Stomach smooth muscle (tissue), 2 donors: ENCODE data around the gene RLN3.

Experiments used
- H3K27ac ChIP-seq: one replicate; pipeline ENCODE4 v1.7.0; 2013; ENCODE audit warnings: mild to moderate bottlenecking, low read length, inconsistent platforms
- H3K27me3 ChIP-seq, 2 donors: one replicate each; pipeline ENCODE4 v1.7.0; 2013; ENCODE audit warnings: low read length in 2 of 2; ENCODE audit not compliant: insufficient read depth in 2 of 2, control insufficient read depth in 1 of 2
- H3K36me3 ChIP-seq, 2 donors: one replicate each; pipeline ENCODE4 v1.7.0; 2013; ENCODE audit warnings: low read length in 2 of 2; ENCODE audit not compliant: control insufficient read depth in 2 of 2, insufficient read depth in 2 of 2
- H3K4me1 ChIP-seq: one replicate; pipeline ENCODE4 v1.7.0; 2013; ENCODE audit warnings: low read length; ENCODE audit not compliant: control insufficient read depth, insufficient read depth
- H3K4me3 ChIP-seq, 2 donors: one replicate each; pipeline ENCODE4 v1.7.0; 2013; ENCODE audit warnings: low read length in 2 of 2
- H3K9ac ChIP-seq, 2 donors: one replicate each; pipeline ENCODE4 v1.7.0; 2013; ENCODE audit warnings: low read length in 2 of 2, mild to moderate bottlenecking in 1 of 2
- H3K9me3 ChIP-seq, 2 donors: one replicate each; pipeline ENCODE4 v1.7.0; 2013; ENCODE audit warnings: low read length in 2 of 2; ENCODE audit not compliant: control insufficient read depth in 2 of 2
- donor health status: healthy.
- donor health status: Pancreatic carcinoma.

Gene RLN3

DNA sequence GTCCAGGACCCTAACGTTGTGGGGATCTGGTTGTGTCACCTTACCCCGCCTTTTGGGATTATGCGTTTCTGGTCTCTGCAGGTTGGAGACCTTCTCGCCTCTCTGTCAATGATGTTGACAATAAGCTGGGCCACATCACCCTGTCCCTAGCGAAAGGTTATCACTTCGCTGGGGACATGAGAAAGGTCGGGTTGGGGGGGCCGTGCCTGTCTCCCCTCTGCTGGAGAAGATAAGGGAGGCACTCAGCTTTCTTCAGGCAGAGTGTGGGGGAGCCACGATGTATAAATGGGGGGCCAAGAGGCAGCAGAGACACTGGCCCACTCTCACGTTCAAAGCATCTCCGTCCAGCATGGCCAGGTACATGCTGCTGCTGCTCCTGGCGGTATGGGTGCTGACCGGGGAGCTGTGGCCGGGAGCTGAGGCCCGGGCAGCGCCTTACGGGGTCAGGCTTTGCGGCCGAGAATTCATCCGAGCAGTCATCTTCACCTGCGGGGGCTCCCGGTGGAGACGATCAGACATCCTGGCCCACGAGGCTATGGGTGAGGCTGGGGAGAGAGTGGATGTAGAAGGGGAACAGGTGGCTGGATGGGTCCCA is at the start of gene RLN3:
TSS of gene RLN3 (plus strand) at position 293 of the 595 bp plus-strand sequence. CDS start at position 350, 57 bp downstream.
- Histone ChIP-seq H3K27ac (no peak within 1 kb of the TSS), H3K9me3 (no peaks in the 10 kb centered on the region), H3K4me3 (no peak within 1 kb of the TSS), H3K9ac (no peak within 1 kb of the TSS), H3K27me3 (peaks cover 15% of the 10 kb centered on the region in 2 donors), H3K4me1 (peaks cover 10% of the 10 kb centered on the region), H3K36me3 (no peaks in the 10 kb centered on the region)

- Histone ChIP-seq H3K27ac (peak overlapping the region; percentile 24), H3K9me3 (no peaks in the 10 kb centered on the region), H3K27me3 (no peaks in the 10 kb centered on the region), H3K4me1 (peaks cover 13% of the 10 kb centered on the region), H3K36me3 (peaks cover 0 to 4% of the 10 kb centered on the region in 2 donors), H3K9ac (peak overlapping the region; percentile 36 to 53), H3K4me3 (peak overlapping the region; percentile 53 to 69)
Observed at GRCh38 chr19:13978351-13979243, 49.4 kb upstream of the RLN3 start.

DNA sequence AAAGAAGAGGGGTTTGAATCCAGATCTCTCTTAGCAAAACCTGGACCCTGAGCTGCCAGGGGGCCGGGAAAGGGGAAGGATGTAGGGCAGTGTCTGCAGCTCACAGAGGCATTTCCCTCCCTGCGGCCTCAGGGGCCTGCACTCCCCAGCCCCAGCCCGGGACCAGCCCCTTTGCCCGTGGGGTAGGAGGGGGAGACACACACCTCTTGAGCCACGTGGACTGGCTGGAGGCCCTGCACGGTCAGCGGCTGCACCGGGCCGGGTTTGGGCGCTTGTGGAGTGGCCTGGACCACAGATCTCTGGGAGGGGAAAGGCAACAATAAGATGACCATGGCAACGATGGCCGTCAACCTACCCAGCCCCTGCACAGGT is 48.7 kb upstream of the RLN3 start:
- Histone ChIP-seq H3K4me1 (peaks cover 13% of the 10 kb centered on the region), H3K9me3 (no peaks in the 10 kb centered on the region), H3K9ac (peak overlapping the region; percentile 36 to 53), H3K36me3 (peaks cover 0 to 2% of the 10 kb centered on the region in 2 donors), H3K27ac (no peak overlapping the region), H3K4me3 (peak overlapping the region; percentile 53 to 69), H3K27me3 (no peaks in the 10 kb centered on the region)

DNA sequence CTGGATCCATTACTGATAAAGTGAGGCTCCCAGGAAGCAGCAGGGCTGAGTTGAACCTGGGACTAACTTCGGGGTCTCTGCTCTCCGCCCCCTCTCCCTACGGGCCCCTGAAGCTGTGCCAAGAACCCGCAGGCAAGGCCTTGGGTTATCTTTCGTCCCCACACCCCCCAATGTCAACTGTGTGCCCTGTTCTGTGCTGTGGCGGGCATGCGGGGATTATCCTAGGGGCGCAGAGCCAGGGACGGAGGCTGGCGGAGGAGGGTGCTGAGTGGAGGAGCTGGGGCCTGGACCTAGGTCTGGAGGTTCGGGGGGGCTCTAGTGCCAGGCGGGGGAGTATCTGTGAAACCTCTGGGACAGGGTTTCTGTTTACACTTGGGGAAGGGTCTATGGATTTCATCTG is 48.3 kb upstream of the RLN3 start:
- H3K27me3 ChIP-seq, result no peaks in the 10 kb centered on the region
- no peak overlapping the region for H3K9ac ChIP-seq
- H3K36me3 ChIP-seq, result peaks cover 0 to 2% of the 10 kb centered on the region in 2 donors
- H3K4me3 ChIP-seq, result no peak overlapping the region
- H3K27ac ChIP-seq, result no peak overlapping the region
- no peaks in the 10 kb centered on the region for H3K9me3 ChIP-seq
- peaks cover 13% of the 10 kb centered on the region for H3K4me1 ChIP-seq

DNA sequence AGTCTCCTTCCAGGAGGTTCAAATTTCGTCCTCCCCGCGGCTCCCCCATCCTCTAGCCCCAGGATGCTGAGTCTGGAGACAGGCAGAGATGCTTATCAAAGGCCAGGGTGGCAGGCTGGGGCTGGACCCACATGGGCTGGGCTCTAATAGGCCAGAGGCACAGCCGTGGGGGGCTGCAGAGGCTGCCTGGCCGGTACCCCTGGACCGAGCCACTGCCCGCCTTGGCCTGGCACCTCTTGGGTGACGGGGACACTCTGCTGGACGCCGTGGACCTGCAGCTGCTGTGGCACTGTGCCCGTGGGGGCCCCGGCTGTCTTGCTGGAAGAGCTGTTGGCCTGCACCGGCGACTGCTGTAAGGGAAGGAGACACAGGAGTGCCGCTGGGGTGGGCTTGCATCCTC is 47.6 kb upstream of the RLN3 start:
- Histone ChIP-seq H3K4me1 (peaks cover 13% of the 10 kb centered on the region), H3K4me3 (no peak overlapping the region), H3K9me3 (no peaks in the 10 kb centered on the region), H3K27ac (no peak overlapping the region), H3K9ac (no peak overlapping the region), H3K36me3 (peaks cover 0 to 2% of the 10 kb centered on the region in 2 donors), H3K27me3 (no peaks in the 10 kb centered on the region)

DNA sequence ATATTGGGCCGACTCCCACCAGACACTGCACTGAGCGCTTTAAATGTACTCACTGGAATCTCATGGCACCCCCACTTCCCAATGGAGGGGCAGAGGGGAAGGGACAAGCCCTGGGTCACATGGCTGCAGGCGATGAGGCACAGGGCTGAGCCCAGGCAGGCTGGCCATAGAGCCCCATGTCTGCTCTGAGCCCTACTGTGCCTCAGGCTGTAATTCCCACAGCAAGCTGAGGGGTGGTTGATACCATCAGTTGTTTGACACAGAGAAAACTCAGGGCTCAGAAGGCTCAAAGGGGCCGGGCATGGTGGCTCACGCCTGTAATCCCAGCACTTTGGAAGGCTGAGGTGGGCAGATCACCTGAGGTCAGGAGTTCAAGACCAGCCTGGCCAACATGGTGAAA is 46.9 kb upstream of the RLN3 start:
- Histone ChIP-seq H3K27me3 (no peaks in the 10 kb centered on the region), H3K9ac (no peak overlapping the region)

DNA sequence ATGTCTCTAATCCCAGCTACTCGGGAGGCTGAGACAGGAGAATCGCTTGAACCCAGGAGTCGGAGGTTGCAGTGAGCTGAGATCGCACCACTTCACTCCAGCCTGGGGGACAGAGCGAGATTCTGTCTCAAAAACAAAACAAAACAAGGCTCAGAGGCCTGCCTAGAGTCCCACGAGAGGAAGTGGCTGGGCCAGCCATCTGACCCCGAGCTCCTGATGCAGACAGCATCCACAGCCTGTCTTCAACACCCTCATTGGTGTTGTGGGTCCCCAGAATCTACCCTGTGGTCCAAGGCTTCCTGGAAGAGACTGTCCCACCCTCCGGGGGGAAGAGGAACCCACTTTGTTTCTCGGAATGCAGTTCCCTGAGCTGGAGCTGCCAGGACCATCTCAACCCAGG is 46.5 kb upstream of the RLN3 start:
- Histone ChIP-seq H3K27ac (no peak overlapping the region), H3K36me3 (peaks cover 0 to 2% of the 10 kb centered on the region in 2 donors), H3K4me3 (no peak overlapping the region), H3K4me1 (peaks cover 22% of the 10 kb centered on the region), H3K9me3 (no peaks in the 10 kb centered on the region), H3K9ac (no peak overlapping the region), H3K27me3 (no peaks in the 10 kb centered on the region)

More for the DNA sequence above, 46.9 kb upstream of the RLN3 start:
- Histone ChIP-seq H3K4me3 (no peak overlapping the region), H3K9me3 (no peaks in the 10 kb centered on the region), H3K27ac (no peak overlapping the region), H3K4me1 (peaks cover 18% of the 10 kb centered on the region), H3K36me3 (peaks cover 0 to 2% of the 10 kb centered on the region in 2 donors)

DNA sequence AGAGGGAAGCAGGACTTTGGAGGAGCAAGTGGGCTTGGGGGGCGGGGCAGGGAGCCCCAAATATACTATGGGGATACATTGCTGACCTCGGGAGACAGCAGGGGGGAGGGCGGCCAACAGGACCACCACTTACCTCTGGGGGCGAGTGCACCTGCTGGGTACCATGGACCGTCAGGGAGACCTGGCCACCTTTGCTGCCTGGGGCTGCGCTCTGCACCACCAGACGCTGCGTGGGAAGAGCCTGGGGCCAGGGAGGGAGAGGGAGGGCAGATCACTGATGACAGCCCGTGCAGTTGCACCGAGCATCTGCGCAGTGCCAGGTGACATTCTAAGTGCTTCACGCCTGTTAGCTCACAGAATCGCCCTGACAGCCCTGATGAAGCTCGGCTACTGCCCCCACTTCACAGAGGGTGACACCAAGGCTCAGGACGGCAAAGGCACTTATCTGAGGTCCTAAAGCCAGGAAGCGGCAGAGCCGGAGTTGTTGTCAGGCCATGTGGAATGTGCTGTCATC is 45.9 kb upstream of the RLN3 start:
- Histone ChIP-seq H3K27ac (no peak overlapping the region), H3K4me3 (no peak overlapping the region), H3K9me3 (no peaks in the 10 kb centered on the region), H3K36me3 (peaks cover 0 to 2% of the 10 kb centered on the region in 2 donors), H3K27me3 (no peaks in the 10 kb centered on the region), H3K4me1 (peaks cover 28% of the 10 kb centered on the region), H3K9ac (no peak overlapping the region)

GRCh38 chr19:13982773-13983172 is 45.2 kb upstream of the RLN3 start:
- Histone ChIP-seq H3K27ac (no peak overlapping the region), H3K9ac (no peak overlapping the region), H3K9me3 (no peaks in the 10 kb centered on the region), H3K4me1 (peaks cover 35% of the 10 kb centered on the region), H3K27me3 (no peaks in the 10 kb centered on the region), H3K4me3 (no peak overlapping the region), H3K36me3 (peaks cover 0 to 2% of the 10 kb centered on the region in 2 donors)

GRCh38 chr19:13983213-13983889 is 44.6 kb upstream of the RLN3 start:
- Histone ChIP-seq H3K27ac (no peak overlapping the region), H3K9ac (no peak overlapping the region), H3K4me1 (peaks cover 31% of the 10 kb centered on the region), H3K27me3 (no peaks in the 10 kb centered on the region), H3K36me3 (peaks cover 0 to 2% of the 10 kb centered on the region in 2 donors), H3K4me3 (no peak overlapping the region), H3K9me3 (no peaks in the 10 kb centered on the region)
